ENCODE measurements around the gene LAT.

DNA sequence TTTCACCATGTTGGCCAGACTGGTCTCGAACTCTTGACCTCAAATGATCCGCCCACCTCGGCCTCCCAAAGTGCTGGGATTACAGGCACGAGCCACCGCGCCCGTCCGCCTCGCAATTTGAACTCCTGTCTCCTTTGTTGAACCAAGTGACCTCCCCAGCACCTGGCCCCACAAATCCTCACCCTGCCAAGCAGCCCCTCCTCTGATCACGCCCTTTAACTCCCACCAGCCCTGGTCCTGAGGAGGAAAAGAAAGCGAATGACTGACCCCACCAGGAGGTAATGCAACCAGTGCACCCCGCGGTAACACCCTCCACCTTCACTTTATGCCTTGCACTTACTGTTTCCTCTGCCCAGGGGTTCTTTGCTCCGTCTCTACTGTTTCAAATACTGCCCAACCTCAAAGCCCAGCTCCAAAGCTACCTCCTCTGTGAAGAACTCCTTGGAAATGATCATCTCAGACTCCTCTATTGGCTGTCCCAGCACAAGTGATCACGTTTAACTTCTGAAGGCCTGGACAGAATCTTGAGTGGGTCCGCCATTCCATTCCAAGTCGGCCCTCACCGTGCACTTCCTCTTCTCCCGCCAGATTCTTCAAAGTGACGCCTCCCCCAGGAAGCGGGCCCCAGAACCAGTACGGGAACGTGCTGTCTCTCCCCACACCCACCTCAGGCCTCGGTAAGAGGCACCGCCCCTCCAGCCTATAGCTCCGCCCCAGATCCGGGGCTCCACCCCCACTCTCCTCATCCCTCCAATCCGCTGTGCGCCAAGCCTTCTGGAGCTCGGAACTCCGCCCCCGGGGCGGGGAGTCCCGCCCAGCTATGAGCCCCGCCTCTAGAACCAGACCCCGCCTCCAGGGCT lies 48.7 kb upstream of the LAT start:
- TF ChIP-seq GATA1 (IDR thresholded peaks at IDR 0.05; ENCODE audit: low read depth, low read length) (no peak), POLR2A (IDR thresholded peaks at IDR 0.05; ENCODE audit: low read length) (no peak)
